GM12874 (cell line): ENCODE results near the gene SLC15A5.

Experiments used
- CTCF ChIP-seq: IDR thresholded peaks from 2 replicates; pipeline ENCODE4 v1.5.1; 2011; ENCODE audit warnings: low read depth, mild to moderate bottlenecking, control low read depth, low read length, moderate library complexity; ENCODE audit not compliant: insufficient read depth

Gene SLC15A5

GRCh38 chr12:16184681-16185080 lies 92.8 kb downstream of the SLC15A5 start:
- TF ChIP-seq CTCF, result no peak

GRCh38 chr12:16183541-16183940 lies 93.9 kb downstream of the SLC15A5 start:
- TF ChIP-seq CTCF, result no peak

GRCh38 chr12:16175840-16176239 lies 101.6 kb downstream of the SLC15A5 start:
- no peak for TF ChIP-seq CTCF

- TF ChIP-seq CTCF, result no peak
Observed at GRCh38 chr12:16174282-16174681, 103.2 kb downstream of the SLC15A5 start.

GRCh38 chr12:16171348-16171747 lies 106.1 kb downstream of the SLC15A5 start:
- no peak for TF ChIP-seq CTCF

- no peak for TF ChIP-seq CTCF
Observed at GRCh38 chr12:16168078-16168477, 109.4 kb downstream of the SLC15A5 start.

GRCh38 chr12:16166563-16167470 lies 110.7 kb downstream of the SLC15A5 start:
- TF ChIP-seq CTCF, result no peak
